HG02571 (cell line): Measurements from ENCODE around the gene SLC24A3.
"Not testable (repeated sequence)": the region's sequence is repeated elsewhere in the genome, so short reads cannot be mapped to it uniquely, and the experiment has no call there.

ENCODE experiments used
- ATAC-seq: cut with Tn5 transposase; IDR thresholded peaks from one replicate; pipeline ENCODE4 v1.9.1; 2021; ENCODE audit warnings: mild to moderate bottlenecking, moderate library complexity; ENCODE audit not compliant: unreplicated experiment

The SLC24A3 gene

DNA sequence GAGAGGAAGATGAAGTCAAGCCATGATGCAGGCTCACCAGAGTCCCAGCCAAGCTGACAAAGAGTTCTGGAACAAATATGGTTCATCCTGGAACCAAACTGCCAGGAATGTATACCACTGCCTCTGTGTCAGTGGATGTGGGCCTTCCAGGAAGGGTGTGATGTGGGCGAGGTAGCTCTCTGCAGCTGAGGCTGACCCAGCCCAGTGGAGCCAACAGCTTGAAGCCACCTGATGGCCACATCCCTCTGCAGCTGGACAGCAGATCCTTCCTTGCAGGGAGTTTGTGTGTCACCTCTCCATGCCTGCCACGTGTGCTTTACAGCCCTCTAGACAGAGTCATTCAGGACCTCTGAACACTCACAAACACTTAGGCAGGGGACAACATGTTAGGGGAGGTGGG, 403.6 kb downstream of the SLC24A3 start:
- no peak for ATAC-seq

DNA sequence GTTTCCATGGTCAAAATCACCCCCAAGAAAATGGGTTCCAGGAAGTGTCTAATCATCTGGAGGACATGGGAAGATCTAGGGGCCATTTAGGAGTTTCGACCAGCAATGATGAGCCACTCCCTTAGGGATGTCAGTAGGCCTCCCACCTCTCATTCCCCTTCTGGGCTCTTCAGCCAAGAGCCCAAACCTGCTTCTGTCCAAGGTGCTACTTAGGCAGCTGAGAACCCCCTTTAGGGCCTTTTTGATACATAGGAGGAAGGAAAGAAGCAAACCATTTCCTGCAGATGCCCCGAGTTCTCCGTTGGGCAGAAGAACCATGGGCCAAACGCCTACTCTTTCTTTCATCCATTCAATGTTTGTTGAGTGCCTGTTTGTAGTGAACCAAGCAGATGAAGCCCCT, 404.2 kb downstream of the SLC24A3 start:
- no peak for ATAC-seq

DNA sequence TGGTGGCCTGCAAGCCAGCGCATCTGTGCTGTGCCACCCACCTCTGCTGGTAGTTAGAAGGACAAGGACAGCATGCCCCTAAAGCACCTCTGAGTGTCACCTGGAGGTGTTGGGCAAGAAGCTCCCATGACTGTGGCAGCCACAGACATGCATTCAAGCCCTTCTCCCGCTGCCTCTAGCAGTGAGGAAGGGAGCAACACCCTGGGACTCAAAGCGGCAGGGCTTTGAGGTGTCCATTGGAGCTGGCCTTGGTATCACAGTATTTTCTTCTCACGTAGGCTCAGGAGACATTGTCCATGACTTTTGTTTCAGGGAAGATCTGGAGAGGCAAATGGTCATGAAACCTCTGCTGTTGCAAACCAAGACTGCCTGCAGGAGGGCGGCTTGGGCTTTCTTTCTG, 404.8 kb downstream of the SLC24A3 start:
- ATAC-seq, result no peak

DNA sequence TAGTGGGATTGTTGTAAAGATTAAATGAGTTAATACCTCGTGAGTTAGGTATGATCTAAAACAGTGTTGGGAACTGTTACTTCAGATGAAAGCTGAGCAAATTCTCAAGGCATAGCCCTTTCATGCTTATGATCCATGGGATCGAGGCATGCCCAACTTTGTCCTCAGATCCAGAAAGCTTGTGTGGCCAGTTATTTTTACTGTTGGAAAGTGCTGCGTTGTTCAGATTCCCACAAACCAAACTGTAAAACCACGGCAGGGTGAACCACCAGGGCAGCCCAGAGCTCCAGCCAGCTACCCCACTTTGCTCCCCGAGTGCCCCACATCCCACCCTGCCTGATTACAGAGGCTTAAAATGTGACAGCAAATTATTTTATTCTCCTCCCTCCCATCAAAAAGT, 406.3 kb downstream of the SLC24A3 start:
- no peak for ATAC-seq

DNA sequence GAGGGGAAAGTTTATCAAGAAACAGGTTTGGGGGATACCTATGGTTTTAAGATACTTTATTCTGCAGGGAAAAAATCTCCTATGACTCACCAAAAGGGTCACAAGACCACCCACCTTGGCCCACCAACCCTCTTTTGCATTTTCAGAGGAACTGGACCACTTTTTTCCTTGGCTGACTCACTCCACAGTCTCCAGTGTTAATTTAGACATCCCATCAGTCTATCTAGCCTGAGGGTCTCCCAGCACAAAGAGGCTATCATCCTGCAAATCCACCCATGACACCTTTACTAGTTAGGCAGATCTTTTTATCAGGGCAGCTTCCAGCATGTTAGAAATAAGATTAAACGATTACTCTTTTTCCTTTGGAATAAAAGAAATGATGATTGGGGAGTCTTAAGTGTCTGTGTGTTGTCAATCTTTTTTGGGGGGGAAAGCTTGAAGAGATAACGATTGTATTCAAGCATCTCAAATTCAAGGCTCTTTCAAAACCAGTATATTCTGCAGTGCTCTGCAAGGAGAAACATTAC, 407.5 kb downstream of the SLC24A3 start:
- ATAC-seq, result no peak

DNA sequence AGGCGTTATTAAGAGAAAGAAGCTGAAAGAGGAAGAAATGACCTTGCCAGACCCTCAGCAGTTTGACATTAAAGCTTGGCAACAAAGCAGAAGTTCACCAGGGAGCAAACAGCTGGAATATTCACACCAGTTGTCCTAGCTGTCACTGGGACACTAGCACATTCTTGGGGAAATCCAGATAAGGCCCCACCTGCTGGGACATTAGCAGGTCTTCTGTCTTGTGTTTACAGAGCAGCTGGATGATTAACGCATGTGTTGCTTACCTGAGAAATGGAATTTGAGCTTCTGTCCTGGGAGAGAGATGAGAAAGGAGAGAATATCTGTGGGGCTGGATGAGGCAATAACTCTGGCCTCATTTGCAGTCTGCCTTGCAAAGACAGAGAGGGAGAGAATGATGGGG, 408.0 kb downstream of the SLC24A3 start:
- ATAC-seq, result no peak

DNA sequence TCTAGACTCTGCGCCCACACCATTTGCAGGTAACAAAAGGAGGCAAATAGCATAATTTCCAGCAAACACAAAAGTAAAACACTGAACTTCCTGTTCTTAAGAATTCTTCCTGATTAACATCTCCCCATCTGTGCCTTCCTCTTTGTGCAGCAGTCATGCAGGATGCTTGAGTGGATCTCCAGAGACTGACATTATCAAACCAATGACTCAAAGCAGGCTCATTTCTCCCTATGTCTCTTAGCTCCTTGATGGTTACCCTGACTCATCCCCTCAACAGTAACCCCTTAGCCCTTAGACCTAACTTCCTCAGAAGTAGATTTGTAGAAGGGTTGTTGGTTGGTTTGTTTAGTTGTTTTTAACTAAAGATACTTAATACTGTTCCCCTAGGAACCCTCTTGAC, 408.6 kb downstream of the SLC24A3 start:
- ATAC-seq, result no peak

DNA sequence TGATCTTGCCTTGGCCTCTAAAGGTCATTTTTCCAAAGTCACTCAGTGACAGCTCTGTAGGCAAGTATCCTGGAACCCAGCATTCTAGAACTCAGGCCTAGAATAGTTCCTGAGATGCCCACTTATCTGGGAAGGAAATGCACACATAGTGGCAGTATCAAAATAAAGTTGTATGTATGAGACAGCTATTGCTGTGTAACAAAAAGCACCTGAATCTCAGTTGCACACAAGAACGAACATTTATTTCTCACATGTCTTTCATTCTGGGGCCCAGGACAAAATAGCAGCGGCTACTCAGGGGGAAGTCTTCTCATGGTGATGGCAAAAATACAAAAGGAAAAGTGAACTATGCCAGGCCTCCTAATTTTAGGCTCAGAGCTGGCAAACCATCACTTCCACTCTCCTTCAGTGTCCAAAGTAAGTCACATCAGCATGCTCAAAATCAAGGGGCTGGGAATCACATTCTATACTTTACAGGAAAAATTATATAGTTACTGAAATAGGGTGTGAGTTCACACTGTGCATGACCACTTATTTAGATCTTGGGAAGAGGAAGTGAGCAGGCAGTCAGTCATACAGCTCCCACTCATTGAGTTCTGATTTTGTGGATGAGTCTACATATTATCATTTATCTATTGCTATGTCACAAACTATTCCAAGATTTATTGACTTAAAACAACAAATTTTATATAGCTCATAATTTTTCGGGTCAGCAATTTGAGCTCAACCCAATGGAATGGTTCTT, 412.0 kb downstream of the SLC24A3 start:
- ATAC-seq, result no peak

DNA sequence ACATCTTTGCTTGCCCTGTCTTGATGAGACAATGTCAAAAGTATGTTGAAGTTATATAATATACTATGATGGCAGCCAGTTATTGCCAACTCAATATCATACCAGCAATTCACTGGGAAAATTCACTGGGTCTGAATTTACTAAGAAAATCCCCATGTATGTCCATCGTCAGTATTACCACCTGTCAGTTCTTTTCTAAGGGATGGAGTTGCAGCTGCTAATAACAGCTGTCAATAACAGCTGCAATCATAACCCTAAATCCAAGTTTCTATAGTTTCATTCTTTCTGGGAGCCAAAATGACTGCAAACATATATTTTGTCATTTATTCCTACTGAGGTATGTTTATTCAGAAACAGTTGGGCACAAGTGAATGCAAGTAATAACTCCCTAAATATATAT, 413.0 kb downstream of the SLC24A3 start:
- no peak for ATAC-seq

DNA sequence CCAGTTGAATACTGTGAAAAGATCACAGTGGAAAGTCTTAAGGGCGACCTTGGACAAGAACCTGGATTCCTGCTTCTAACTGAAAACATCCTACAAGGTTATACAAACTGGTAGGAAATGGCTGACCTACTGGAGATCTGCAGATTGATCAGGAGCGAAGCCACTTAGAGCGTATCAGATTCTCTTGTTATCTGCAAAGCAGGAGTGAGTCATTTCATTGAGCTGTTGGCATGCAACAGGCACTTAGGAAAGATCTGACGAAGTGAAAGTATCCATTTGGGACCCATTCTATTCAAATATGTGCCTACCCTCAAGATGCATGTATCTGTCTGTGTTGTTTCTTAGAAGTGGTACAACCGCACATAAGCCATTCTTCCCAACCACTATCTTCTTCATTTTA, 414.5 kb downstream of the SLC24A3 start:
- no peak for ATAC-seq

DNA sequence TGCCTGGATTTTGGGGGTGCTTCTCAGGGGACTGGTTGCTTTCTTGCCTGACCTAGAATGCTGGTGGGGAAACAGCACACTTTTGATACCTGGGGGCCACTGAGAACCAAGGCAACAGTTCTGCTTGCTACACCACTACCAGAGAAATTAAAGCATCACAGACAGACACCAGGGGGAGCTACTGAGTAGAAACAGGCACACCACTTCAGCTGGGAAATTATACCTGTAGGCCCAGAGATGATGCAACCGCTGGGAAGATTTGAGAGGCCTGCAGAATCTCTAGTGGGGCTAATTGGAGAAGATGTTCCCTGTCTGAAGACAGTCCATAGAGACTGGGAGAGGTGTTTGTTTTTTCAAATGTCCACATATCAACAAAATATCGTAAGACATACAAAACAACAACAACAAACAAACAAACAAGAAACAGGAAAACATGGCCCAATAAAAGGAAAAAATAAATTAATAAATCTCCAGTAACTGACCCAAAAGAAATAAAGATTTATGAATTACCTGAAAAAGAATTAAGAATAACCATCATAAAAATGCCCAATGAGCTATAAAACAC, 416.2 kb downstream of the SLC24A3 start:
- ATAC-seq, result peak; percentile 53

DNA sequence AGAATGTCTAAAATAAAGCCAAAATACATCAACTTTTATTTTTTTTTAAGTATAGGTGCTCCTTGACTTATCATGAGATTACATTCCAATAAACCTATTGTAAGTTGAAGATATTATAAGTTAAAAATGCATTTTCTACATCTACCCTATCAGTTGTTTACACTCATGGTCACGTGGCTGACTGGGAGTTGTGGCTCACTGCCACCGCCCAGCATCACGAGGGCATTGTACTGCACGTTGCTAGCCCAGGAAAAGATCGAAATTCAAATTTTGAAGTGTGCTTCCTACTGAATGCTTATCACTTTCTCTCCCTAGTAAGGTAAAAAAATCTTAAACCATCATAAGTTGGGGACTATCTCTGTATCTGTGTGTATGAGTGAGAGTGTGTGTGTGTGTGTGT, 419.0 kb downstream of the SLC24A3 start:
- no peak for ATAC-seq

DNA sequence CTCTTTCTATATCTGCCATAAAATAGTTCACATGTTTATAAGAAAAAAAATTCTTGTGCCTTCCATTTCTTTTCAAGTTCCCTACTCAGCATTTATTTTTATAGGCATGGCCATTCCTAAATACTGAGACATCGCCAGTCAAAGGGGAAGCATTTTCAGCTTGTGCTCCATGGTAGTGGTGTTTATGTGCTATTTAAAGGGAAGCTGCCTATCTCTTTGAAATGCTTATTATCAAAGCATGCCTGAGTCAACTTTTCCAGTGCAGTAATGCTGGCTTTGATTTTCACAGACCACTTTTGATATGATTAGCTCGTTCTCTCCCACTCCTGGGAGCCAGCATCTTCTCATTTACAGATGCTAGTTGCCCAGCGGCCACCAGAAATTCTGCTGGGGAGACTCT, 421.5 kb downstream of the SLC24A3 start:
- no peak for ATAC-seq

DNA sequence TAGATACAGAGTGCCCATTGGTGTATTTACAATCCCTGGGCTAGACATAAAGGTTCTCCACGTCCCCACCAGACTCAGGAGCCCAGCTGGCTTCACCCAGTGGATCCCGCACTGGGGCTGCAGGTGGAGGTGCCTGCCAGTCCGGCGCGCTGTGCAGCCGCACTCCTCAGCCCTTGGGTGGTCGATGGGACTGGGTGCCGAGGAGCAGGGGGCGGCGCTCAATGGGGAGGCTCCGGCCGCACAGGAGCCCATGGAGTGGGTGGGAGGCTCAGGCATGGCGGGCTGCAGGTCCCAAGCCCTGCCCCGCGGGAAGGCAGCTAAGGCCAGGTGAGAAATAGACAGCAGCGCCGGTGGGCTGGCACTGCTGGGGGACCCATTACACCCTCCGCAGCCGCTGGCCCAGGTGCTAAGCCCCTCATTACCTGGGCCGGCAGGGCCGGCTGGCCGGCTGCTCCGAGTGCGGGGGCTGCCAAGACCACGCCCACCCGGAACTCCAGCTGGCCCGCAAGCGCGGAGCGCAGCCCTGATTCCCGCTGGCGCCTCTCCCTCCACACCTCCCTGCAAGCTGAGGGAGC, 427.1 kb downstream of the SLC24A3 start:
- ATAC-seq, result not testable (repeated sequence)

DNA sequence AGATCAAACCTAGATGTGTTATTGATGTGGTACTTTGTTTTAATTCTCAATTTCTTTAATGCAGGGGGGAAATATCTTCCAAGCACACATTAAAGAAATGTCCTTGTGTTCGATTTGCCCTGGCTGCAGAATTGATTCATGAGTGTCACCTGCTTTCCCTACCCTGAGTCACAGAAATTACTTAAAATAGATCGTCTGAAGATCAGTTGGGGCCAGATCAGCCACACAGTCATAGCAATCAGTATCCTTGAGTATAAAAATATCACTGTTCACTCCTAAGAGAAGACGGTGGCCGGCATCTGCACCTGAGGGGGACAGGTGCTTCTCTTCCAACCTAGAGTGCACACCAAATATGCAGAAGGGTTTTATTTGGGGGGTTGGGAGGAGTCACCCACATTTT, 430.4 kb downstream of the SLC24A3 start:
- no peak for ATAC-seq

DNA sequence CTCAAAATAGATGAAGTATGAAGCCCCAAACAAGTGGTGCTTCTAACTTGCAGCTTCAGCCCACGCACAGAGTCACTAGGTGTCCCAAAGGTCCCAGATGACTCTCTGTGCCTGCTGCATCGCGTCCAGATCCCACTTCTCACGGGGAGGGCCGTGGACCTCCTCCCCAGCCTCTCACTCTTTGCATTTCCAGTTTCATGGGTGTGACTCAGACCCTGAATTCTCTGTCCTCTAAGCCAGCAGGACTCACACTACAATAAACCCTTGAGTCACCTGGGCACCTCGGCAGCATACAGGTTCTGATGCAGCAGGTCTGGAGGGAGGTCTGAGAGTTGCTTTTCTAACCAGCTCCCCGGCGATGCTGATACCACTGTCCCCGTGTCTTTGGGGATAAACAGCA, 431.6 kb downstream of the SLC24A3 start:
- ATAC-seq, result peak; percentile 63

DNA sequence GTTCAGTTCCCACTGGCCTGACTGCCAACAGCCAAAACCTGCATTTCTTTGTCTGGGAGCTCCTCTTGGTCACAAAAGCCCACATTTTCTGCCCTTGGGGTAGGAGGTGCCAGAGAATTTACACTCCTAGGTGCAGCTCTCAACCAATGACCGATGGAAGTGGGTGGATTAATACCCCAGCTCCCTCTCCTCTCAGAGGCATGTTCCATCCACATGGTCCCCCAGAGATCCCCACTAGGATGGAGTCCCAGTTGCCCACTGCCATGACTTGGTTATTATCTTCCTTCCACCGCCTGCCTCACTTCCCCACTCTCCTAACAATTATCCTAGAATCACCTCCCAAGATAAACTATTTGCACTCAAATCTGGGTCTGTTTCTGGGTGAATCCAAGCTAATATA, 434.5 kb downstream of the SLC24A3 start:
- no peak for ATAC-seq

DNA sequence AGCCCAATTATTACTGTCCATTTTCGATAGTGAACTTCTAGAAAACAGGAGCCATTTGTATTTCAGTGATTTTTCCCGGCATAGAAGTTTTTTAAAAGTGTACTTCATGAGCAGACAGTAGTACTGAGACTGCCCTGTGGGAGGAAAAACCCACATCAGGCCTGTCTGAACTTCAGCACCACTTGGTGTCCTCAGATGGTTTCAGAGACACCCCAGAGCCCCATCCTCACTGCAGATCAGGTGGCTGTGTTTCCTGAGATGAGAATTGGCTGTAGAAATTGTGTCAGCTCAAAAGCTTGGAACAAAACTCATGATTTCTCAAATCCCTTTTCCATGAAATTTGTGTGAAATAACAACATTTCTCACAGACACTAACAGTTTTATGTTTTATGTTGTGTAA, 435.6 kb downstream of the SLC24A3 start:
- no peak for ATAC-seq

DNA sequence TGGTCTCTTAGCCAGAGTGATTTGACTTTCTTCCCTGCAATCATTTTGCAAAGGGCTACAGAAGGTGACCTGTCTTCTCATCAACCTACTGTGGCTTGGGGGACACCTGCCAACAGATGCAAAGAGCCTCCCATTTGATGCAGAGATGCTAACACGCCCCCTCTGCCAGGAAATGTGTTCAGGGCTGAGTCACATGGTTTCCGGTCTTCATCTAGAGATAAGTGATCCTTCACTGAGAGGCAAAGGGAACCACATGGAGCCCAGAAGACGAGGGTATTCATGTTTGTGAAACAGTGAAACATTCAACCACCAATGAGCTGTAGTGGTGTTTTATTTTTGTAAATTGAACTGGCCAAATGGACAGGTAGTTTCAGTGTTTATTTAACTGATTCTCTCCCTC, 436.6 kb downstream of the SLC24A3 start:
- ATAC-seq, result no peak

DNA sequence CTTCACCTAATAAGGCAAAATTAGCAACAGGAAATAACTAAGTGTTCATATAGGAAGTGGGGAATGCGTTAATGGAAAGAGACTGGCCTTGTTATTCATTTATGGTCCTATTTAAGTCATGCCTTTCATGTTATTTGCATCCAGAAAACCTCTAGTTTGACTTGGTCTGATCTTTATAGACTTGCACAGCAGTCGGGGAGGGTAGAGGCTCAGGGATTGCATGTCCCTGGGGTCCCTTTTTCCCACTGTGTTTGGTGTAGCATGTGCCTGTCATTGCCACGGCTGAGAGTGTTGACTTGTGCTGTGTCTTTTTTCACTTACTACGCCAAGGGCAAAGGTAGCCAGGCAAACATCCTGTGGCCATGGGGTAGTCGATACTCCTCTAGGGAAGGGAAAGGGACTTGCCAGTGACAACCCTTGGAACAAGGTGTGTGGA, 440.2 kb downstream of the SLC24A3 start:
- no peak for ATAC-seq

DNA sequence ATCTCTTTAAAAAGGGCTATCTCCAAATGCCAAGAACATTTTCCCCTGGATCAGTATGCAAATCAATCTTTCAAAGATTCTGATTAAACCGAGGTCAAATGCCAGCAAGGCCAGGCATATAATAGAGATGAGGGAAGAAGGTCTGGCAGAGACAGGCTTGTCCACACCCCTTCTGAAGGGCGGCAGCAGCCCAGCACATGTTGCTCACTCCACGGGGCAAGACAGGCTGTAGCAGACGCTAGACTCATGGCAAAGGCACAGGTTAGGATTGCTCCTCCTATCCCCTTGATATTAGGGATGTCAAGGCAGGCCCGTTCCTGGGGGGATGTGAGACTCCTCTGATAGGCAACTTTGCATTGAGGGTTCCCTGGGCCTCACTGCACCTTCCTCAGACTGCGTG, 440.9 kb downstream of the SLC24A3 start:
- ATAC-seq, result no peak

DNA sequence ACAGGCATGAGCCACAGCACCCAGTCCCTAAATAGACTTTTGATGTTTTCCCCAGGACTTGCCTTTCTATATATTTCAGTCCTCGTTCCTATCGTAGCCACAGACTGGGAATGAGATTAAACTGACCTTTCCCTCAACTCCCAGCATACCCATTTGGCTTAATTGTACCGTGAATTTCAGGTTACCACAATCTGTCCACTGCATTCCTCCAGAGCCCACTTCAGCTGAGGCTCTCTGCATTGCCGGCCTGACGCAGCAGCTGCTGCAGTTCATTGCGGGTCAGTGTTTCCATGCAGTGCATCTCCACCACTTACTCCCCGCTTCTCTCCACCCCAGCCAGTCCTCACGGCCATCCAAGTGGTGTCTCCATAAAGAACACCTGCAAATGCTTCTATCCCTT, 442.5 kb downstream of the SLC24A3 start:
- ATAC-seq, result no peak
